Measurements from ENCODE around the gene GLP1R. TPM values are rescaled to one million over a fixed set of nuclear protein-coding genes. Genes with fewer than 3 reads are reported as not detected.

The GLP1R gene
- total and polyA plus RNA-seq, 2 donors (not counting 1 experiment from before 2014, with no cell fraction given) = not detected

GRCh38 chr6:39005774-39006173 is 42.8 kb upstream of the GLP1R start:
- no peak overlapping the region for H3K4me2 ChIP-seq (replicated peaks; ENCODE audit: low read depth, low read length, poor library complexity, severe bottlenecking)
- ATAC-seq (ENCODE audit: low read depth) (no peak), DNase-seq (no peak)
- intact Hi-C loops (cut with micrococcal nuclease) = loop anchor here (10.0 kb wide), 1 partner anchor 139 kb away; no protein-coding TSS in a partner anchor
- TF ChIP-seq EZH2 (IDR thresholded peaks at IDR 0.05; ENCODE audit: borderline replicate concordance, insufficient read depth, low read depth, low read length, poor library complexity, severe bottlenecking) (no peak), CTCF (IDR thresholded peaks at IDR 0.05) (no peak)
- H3K9me3 ChIP-seq (ENCODE audit: control extremely low read depth in 1 of 3, control insufficient read depth in 2 of 3, insufficient read depth in 1 of 3, low read length in 2 of 3) = no peaks in the 10 kb centered on the region
- no peak overlapping the region for H2AFZ ChIP-seq (ENCODE audit: insufficient read depth, low read depth, low read length, poor library complexity, severe bottlenecking)
- H3K9ac ChIP-seq (ENCODE audit: low read length) = no peak overlapping the region
- no peaks in the 10 kb centered on the region for H3K79me2 ChIP-seq (ENCODE audit: control insufficient read depth, insufficient read depth, low read length)
- H3K27me3 ChIP-seq (replicated peaks in 1 of 4; ENCODE audit: control extremely low read depth in 1 of 4, control insufficient read depth in 3 of 4, insufficient read depth in 4 of 4, low read length in 3 of 4) = peaks cover 0 to 9% (median 7%) of the 10 kb centered on the region in 4 experiments
- POLR2A ChIA-PET = no interaction called here
- CTCF ChIA-PET = interaction anchor here (1.2 kb wide), 1 partner anchor 10 kb away, joined by 3 read pairs; no protein-coding TSS in a partner anchor
- H3K4me1 ChIP-seq (ENCODE audit: control insufficient read depth in 2 of 2, insufficient read depth in 2 of 2, low read length in 2 of 2) = no peaks in the 10 kb centered on the region
- Mint-ChIP-seq H3K4me1 (no peaks in the 10 kb centered on the region), H3K27ac (no peak overlapping the region), H3K27me3 (peaks cover 34% of the 10 kb centered on the region), H3K9me3 (ENCODE audit: insufficient read depth) (no peaks in the 10 kb centered on the region), H3K4me3 (no peak overlapping the region)
- H3K4me3 ChIP-seq (ENCODE audit: control extremely low read depth in 1 of 5, extremely low read depth in 1 of 5, insufficient read depth in 1 of 5, low read depth in 2 of 5, low read length in 4 of 5) = no peak overlapping the region
- WGBS (ENCODE audit: insufficient coverage) = 100% methylated on average over 2 of the region's 3 CpGs
- H4K20me1 ChIP-seq (ENCODE audit: control insufficient read depth, insufficient read depth, low read length, poor library complexity, severe bottlenecking) = no peaks in the 10 kb centered on the region
- no peak overlapping the region for H3K27ac ChIP-seq (ENCODE audit: low read length in 2 of 2)
- H3K36me3 ChIP-seq (replicated peaks in 1 of 2; ENCODE audit: control extremely low read depth in 1 of 2, control insufficient read depth in 1 of 2, extremely low read depth in 1 of 2, insufficient read depth in 2 of 2, low read length in 1 of 2) = no peaks in the 10 kb centered on the region

GRCh38 chr6:39007575-39007974 is 41.0 kb upstream of the GLP1R start:
- POLR2A ChIA-PET = no interaction called here
- H3K27me3 Mint-ChIP-seq = peaks cover 28% of the 10 kb centered on the region
- H2AFZ ChIP-seq (ENCODE audit: insufficient read depth, low read depth, low read length, poor library complexity, severe bottlenecking) = no peak overlapping the region
- no peak overlapping the region for H3K4me3 Mint-ChIP-seq
- no peaks in the 10 kb centered on the region for H3K9me3 ChIP-seq (ENCODE audit: control extremely low read depth in 1 of 3, control insufficient read depth in 2 of 3, insufficient read depth in 1 of 3, low read length in 2 of 3)
- TF ChIP-seq CTCF (IDR thresholded peaks at IDR 0.05) (no peak), EZH2 (IDR thresholded peaks at IDR 0.05; ENCODE audit: borderline replicate concordance, insufficient read depth, low read depth, low read length, poor library complexity, severe bottlenecking) (no peak)
- H3K9ac ChIP-seq (ENCODE audit: low read length) = no peak overlapping the region
- H3K27ac Mint-ChIP-seq = no peak overlapping the region
- WGBS (ENCODE audit: insufficient coverage) = 38% methylated on average over 1 of the region's 3 CpGs
- H3K4me1 Mint-ChIP-seq = no peaks in the 10 kb centered on the region
- intact Hi-C loops (cut with micrococcal nuclease) = loop anchor here (10.0 kb wide), 1 partner anchor 137 kb away; no protein-coding TSS in a partner anchor
- H3K4me3 ChIP-seq (ENCODE audit: control extremely low read depth in 1 of 5, extremely low read depth in 1 of 5, insufficient read depth in 1 of 5, low read depth in 2 of 5, low read length in 4 of 5) = no peak overlapping the region
- no peaks in the 10 kb centered on the region for H3K36me3 ChIP-seq (replicated peaks in 1 of 2; ENCODE audit: control extremely low read depth in 1 of 2, control insufficient read depth in 1 of 2, extremely low read depth in 1 of 2, insufficient read depth in 2 of 2, low read length in 1 of 2)
- H3K27ac ChIP-seq (ENCODE audit: low read length in 2 of 2) = no peak overlapping the region
- H3K4me1 ChIP-seq (ENCODE audit: control insufficient read depth in 2 of 2, insufficient read depth in 2 of 2, low read length in 2 of 2) = no peaks in the 10 kb centered on the region
- no peak overlapping the region for H3K4me2 ChIP-seq (replicated peaks; ENCODE audit: low read depth, low read length, poor library complexity, severe bottlenecking)
- H3K9me3 Mint-ChIP-seq (ENCODE audit: insufficient read depth) = no peaks in the 10 kb centered on the region
- peaks cover 0 to 7% (median 4%) of the 10 kb centered on the region in 4 experiments for H3K27me3 ChIP-seq (replicated peaks in 1 of 4; ENCODE audit: control extremely low read depth in 1 of 4, control insufficient read depth in 3 of 4, insufficient read depth in 4 of 4, low read length in 3 of 4)
- ATAC-seq (ENCODE audit: low read depth) (no peak), DNase-seq (no peak)
- H4K20me1 ChIP-seq (ENCODE audit: control insufficient read depth, insufficient read depth, low read length, poor library complexity, severe bottlenecking) = no peaks in the 10 kb centered on the region
- CTCF ChIA-PET = no interaction called here
- H3K79me2 ChIP-seq (ENCODE audit: control insufficient read depth, insufficient read depth, low read length) = no peaks in the 10 kb centered on the region

Measured in B cell (primary cell).